Colon (tissue), 2 donors: ENCODE results near the gene DUSP18.
"Not testable (repeated sequence)": the region's sequence is repeated elsewhere in the genome, so short reads cannot be mapped to it uniquely, and the experiment has no call there.

ENCODE experiments used
- FAIRE-seq: peaks from 2 replicates; lab custom pipeline; 2012; peaks lifted over from hg19 to GRCh38; lab: Jason Lieb, UNC
- donor health status: control.
- donor health status: control.

The DUSP18 gene

DNA sequence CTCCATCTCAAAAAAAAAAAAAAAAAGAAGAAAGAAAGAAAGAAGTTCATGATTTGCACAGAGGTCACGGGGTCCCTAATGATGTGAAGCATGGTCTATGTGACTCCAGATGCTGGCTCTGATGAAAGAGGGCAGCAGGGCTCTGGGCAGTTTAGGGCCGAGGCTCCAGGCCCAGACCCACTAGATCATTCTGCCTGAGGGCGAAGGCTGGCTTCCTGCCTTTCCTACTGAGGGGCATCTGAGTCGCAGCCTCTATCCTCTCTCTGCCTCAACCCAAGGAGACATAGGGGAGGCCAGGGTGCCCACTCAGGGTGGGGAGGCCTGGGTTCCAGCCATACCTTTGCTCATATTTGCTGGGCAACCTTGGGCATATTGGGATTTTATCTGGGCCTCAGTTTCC lies 27.3 kb downstream of the DUSP18 start:
- no peak for FAIRE-seq

DNA sequence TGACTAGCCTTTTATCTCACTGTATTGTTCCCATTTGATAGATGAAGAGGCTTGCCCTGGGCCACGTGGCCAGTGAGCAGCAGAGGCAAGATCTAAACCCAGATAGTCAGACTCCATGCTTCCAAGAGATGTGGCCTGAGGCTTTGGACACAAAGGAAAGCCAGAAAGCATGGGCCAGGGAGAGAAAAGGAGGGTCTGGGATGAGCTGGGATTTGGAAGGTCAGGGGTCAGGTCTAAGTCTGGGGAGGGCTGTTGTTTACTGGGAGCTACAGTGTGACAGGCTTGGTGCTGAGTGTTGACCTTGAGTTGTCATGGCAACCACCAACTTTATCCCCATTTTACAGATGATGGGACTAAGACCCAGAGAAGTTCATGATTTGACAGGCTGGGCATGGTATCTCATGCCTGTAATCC lies 30.0 kb downstream of the DUSP18 start:
- FAIRE-seq: no peak

DNA sequence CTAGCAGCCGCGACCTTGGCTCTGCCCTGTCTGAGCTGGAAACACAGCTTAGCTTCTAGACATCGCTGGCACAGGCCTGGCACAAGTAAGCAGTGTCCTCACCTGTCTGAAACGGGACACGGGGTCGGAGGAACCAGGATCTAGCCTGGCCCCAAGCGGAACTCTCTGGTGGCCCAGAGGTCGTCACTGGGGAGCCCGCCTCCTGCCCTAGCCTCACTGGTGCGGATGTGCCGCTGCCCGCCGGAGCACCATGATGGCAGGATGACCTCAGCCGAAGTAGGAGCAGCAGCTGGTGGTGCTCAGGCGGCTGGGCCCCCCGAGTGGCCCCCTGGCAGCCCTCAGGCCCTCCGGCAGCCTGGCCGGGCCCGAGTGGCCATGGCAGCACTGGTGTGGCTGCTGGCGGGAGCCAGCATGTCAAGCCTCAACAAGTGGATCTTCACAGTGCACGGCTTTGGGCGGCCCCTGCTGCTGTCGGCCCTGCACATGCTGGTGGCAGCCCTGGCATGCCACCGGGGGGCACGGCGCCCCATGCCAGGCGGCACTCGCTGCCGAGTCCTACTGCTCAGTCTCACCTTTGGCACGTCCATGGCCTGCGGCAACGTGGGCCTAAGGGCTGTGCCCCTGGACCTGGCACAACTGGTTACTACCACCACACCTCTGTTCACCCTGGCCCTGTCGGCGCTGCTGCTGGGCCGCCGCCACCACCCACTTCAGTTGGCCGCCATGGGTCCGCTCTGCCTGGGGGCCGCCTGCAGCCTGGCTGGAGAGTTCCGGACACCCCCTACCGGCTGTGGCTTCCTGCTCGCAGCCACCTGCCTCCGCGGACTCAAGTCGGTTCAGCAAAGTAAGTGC lies 31.2 kb downstream of the DUSP18 start:
- no peak for FAIRE-seq

DNA sequence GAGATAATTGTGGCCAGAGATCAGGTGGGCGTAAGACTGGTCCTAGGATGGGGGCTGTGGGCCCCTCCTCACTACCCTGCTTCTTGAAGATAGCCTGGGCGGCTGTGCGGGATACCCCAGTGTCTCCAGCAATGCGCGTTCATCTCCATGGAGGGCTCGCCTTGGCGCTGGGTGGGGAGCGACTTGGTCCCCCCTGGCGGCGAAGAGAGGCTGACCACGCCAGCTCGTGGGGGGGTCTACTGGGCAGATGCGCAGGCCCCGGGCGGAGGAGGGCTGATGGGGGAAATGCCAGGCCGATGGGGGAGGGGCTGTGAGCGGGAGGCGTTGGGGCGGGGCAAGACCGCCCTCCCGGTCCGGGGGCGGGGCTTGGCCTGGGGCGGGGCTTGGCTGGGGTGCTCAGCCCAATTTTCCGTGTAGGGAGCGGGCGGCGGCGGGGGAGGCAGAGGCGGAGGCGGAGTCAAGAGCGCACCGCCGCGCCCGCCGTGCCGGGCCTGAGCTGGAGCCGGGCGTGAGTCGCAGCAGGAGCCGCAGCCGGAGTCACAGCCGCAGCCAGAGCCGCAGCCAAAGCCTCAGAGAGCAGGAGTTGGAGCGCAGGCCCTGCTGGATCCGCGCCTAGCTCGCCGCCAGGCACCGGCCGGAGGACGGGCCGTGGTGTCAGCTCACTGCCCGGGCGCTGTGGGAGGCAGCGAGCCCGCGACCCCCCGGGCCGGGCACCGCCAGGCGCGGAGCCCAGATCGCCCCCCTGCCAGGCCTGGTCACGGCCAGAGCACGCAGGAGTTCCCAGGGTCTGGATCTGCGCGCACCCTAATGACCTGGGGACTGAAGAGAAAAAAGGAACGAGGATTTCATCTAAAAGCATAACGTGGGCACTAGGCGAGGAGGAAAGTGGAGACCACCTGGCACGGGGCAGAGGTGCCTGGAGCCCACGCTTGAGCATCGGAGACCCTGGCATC lies 32.1 kb downstream of the DUSP18 start, which contains the start of gene SLC35E4:
TSS of gene SLC35E4 (plus strand) at position 509 of the 953 bp plus-strand sequence. CDS start 670 bp downstream, outside the sequence.
- no peak for FAIRE-seq

DNA sequence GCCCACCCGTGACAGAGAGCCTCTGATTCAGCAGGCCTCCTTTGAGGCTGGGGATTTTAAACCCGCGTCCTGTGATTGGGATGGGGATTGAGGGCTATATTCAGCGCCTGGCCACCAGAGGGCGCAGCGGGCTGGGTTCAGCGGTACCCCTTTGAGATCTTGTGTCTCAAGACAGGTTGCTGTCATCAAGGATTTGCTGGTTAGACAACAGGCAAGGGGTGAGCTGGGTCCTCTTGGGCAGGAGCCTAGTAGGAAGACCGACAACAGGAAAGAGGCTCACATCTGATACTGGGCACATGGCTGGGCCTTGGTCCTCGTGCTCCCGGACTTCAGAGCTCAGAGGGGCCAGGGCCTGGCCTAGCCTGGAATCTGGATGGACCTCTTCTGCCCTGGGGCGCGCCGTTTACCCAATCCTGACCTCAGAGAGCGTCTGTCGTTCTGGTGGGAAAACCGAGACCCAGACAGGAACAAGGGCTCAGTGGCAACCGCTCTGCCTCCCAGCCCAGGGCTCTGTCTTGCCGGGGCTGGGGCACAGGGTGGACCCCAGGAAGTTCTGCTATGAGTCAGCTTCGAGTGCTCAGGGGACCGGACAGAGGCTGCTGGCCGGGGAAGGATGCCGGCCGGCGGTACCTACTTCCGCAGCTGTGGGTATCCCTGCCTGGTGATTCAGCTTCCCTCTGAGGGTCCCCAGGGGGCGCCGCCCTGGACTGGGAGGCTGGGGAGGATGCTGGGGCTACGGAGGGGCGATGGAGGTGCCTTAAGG lies 33.0 kb downstream of the DUSP18 start:
- FAIRE-seq: no peak

DNA sequence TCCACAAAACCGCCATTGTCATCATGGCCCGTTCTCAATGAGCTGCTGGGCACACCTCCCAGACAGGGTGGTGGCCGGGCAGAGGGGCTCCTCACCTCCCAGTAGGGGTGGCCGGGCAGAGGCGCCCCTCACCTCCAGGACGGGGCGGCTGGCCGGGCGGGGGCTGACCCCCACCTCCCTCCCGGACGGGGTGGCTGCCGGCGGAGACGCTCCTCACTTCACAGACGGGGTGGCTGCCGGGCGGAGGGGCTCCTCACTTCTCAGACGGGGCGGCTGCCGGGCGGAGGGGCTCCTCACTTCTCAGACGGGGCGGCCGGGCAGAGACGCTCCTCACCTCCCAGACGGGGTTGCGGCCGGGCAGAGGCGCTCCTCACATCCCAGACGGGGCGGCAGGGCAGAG lies 36.2 kb downstream of the DUSP18 start:
- FAIRE-seq: not testable (repeated sequence)

DNA sequence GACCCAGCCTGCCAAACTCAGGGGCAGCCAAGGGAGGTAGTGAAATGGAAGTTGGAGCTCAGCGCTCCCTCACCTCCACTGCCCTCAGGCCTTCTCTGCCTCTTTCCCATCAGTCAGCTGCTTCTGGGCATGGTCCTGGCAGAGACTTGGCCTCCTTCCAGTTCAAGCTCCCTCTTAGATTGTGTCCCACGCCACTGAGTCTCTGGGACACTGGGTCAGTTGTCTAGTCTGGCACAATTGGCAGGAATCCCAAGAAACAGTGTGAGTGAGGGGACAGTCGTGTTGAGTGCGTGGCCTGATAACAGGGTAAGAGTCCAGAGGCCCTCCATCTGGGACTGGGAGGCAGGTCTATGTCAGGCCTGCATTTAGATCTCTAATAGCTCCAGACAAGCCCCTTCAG lies 39.2 kb downstream of the DUSP18 start:
- no peak for FAIRE-seq

DNA sequence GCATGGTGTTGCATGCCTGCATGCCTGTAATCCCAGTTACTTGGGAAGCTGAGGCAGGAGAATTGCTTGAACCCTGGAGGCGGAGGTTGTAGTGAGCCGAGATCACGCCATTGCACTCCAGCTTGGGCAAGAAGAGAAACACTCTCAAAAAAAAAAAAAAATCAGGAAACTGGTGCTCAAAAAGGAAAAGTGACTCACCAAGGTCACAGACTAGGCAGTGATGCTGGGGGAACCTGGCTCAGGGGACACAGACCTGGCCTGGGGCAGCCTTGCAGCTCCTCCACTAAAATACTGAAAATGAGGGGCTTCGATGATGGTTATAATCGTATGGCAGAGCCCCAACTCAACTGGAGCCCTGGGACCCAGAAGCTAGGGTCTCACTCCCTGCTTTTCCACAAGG lies 40.2 kb downstream of the DUSP18 start:
- FAIRE-seq: no peak

DNA sequence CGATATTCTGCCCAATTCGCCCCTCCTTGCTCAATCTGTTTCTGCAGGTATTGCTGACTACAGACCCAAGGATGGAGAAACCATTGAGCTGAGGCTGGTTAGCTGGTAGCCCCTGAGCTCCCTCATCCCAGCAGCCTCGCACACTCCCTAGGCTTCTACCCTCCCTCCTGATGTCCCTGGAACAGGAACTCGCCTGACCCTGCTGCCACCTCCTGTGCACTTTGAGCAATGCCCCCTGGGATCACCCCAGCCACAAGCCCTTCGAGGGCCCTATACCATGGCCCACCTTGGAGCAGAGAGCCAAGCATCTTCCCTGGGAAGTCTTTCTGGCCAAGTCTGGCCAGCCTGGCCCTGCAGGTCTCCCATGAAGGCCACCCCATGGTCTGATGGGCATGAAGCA lies 41.3 kb downstream of the DUSP18 start:
- FAIRE-seq: no peak

DNA sequence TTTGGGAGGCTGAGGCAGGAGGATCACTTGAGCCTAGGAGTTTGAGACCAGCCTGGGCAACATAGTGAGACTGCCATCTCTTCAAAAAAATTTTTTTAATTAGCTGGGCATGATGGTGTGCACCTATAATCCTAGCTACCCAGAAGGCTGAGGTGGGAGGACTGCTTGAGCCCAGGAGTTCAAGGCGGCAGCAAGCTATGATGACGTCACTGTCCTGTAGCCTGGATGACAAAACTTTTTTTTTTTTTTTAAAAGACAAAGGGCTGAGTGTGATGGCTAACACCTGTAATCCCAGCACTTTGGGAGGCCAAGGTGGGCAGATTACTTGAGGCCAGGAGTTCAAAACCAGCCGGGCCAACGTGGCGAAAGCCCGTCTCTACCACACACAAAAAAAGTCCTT lies 47.8 kb downstream of the DUSP18 start:
- not testable (repeated sequence) for FAIRE-seq

DNA sequence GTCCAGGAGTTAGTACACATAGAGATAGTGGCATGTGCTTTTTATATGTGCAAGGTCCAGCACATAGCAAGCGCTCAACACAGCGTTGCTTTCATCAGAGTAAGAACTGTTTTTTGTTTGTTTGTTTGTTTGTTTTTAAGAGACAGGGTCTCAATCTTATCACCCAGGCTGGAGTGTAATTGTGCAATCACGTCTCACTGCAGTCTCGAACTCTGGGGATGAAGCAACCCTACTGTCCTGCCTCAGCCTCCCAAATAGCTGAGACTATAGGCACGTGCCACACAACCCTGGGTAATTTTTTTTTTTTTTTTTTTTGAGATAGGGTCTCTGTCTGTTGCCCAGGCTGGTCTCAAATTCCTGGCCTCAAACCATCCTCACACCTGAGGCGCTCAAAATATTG lies 49.9 kb downstream of the DUSP18 start:
- no peak for FAIRE-seq

DNA sequence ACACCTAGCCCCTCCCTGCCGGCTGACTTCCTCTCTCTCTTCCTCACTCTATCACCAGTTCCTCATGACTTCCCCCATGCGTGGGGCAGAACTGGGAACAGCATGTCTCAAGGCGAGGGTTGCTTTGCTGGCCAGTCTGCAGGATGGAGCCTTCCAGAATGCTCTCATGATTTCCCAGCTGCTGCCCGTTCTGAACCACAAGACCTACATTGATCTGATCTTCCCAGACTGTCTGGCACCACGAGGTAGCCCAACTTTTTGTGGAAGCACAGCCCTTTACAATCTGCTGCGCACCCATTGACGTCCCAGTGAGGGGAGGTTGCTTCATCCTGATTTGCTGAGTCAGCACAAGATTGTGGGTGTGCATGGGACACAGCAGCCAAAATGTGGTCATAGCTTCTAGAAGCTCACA lies 52.1 kb downstream of the DUSP18 start:
- FAIRE-seq: no peak

DNA sequence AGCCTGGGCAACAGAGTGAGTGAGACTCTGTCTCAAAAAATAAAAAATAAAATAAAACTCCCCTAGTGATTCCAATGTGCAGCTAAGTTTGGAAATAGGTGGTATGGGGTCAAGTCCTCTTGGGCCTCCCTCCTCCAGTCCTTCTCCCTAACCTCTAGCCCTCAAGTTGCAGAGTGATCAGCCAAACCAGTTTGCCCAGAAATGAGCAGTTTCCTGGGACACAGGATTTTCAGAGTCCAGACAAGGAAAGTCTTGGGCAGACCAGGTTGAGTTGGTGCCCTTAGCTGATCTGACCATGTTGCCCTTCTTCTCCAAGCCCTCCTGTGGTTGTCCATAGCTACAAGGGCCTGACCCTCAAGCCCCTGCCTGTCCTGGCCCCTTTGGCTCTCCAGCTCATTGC lies 52.8 kb downstream of the DUSP18 start:
- FAIRE-seq: no peak

DNA sequence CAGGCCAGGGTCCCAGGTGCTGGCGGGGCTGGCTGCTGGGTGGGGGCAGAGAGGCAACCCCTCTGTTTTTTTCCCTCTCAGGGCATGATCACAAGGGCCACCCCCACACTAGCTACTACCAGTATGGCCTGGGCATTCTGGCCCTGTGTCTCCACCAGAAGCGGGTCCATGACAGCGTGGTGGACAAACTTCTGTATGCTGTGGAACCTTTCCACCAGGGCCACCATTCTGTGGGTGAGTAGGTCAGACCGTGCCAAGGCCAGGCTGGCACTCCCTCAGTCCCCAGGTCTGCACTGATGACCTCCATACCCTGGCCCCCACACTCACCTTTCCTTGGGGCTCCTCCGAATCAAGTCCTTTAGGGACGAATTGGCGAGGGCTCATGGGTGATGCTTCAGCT lies 53.4 kb downstream of the DUSP18 start:
- no peak for FAIRE-seq

DNA sequence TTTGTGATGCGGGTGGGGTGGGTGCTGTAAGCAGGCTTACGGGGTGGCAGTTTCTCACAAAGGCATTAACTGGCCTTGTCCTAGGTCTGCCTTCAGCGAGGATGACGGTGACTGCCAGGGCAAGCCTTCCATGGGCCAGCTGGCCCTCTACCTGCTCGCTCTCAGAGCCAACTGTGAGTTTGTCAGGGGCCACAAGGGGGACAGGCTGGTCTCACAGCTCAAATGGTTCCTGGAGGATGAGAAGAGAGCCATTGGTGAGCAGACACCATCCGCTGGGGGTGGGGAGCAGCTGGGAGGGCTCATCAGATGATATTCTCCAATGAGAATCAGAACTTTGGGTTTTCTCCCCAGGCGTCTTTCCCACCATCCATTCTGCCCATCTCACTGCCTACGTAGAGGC lies 54.9 kb downstream of the DUSP18 start:
- FAIRE-seq: no peak
